ENCODE measurements around the gene CAMK1.

CAMK1 gene

DNA sequence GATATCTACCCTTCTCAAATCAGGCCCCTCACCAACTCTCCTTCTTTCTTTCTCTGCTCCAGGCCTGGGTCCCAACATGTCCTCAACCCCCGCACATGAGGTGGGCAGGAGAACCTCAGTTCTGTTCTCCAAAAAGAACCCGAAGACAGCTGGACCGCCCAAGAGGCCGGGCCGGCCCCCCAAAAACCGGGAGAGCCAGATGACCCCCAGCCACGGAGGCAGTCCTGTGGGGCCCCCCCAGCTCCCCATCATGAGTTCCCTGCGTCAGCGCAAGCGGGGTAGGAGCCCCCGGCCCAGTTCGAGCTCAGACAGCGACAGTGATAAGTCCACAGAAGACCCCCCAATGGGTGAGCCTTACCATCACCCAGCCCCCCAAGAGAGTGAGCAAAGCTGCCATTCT is 25.6 kb downstream of the CAMK1 start:
- Histone ChIP-seq H3K9me3 (ENCODE audit: control insufficient read depth, low read length) (no peaks in the 10 kb centered on the region), H3K4me3 (ENCODE audit: low read depth, low read length) (no peak overlapping the region), H3K36me3 (ENCODE audit: control insufficient read depth, insufficient read depth, low read length) (no peaks in the 10 kb centered on the region), H3K4me2 (ENCODE audit: low read length) (no peak overlapping the region), H3K27me3 (ENCODE audit: control insufficient read depth, insufficient read depth, low read length) (no peaks in the 10 kb centered on the region), H3K79me2 (peaks cover 3% of the 10 kb centered on the region), H3K9ac (no peak overlapping the region), H3K4me1 (peaks cover 3% of the 10 kb centered on the region), H2AFZ (no peak overlapping the region), H3K27ac (no peak overlapping the region)
- TF ChIP-seq, protein P1, sequence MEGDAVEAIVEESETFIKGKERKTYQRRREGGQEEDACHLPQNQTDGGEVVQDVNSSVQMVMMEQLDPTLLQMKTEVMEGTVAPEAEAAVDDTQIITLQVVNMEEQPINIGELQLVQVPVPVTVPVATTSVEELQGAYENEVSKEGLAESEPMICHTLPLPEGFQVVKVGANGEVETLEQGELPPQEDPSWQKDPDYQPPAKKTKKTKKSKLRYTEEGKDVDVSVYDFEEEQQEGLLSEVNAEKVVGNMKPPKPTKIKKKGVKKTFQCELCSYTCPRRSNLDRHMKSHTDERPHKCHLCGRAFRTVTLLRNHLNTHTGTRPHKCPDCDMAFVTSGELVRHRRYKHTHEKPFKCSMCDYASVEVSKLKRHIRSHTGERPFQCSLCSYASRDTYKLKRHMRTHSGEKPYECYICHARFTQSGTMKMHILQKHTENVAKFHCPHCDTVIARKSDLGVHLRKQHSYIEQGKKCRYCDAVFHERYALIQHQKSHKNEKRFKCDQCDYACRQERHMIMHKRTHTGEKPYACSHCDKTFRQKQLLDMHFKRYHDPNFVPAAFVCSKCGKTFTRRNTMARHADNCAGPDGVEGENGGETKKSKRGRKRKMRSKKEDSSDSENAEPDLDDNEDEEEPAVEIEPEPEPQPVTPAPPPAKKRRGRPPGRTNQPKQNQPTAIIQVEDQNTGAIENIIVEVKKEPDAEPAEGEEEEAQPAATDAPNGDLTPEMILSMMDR (IDR thresholded peaks at IDR 0.05): no peak

DNA sequence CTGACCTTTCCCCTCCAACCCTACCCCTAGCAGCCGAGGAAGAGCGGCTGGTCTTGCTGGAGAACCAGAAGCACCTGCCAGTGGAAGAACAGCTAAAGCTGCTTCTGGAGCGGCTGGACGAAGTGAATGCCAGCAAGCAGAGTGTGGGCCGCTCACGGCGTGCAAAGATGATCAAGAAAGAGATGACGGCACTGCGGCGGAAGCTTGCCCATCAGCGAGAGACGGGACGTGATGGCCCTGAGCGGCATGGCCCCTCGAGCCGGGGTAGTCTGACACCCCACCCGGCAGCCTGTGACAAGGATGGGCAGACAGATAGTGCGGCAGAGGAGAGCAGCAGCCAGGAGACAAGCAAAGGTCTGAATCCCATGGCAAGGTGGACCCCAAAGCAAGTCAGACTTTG is 26.2 kb downstream of the CAMK1 start:
- H3K27ac ChIP-seq: no peak overlapping the region
- TF ChIP-seq, protein P1 (IDR thresholded peaks at IDR 0.05): no peak
- H3K9me3 ChIP-seq (ENCODE audit: control insufficient read depth, low read length): no peaks in the 10 kb centered on the region
- no peaks in the 10 kb centered on the region for H3K4me1 ChIP-seq
- peaks cover 3% of the 10 kb centered on the region for H3K79me2 ChIP-seq
- no peak overlapping the region for H3K4me2 ChIP-seq (ENCODE audit: low read length)
- H3K9ac ChIP-seq: no peak overlapping the region
- no peaks in the 10 kb centered on the region for H3K27me3 ChIP-seq (ENCODE audit: control insufficient read depth, insufficient read depth, low read length)
- H3K36me3 ChIP-seq (ENCODE audit: control insufficient read depth, insufficient read depth, low read length): no peaks in the 10 kb centered on the region
- H3K4me3 ChIP-seq (ENCODE audit: low read depth, low read length): no peak overlapping the region
- H2AFZ ChIP-seq: no peak overlapping the region

DNA sequence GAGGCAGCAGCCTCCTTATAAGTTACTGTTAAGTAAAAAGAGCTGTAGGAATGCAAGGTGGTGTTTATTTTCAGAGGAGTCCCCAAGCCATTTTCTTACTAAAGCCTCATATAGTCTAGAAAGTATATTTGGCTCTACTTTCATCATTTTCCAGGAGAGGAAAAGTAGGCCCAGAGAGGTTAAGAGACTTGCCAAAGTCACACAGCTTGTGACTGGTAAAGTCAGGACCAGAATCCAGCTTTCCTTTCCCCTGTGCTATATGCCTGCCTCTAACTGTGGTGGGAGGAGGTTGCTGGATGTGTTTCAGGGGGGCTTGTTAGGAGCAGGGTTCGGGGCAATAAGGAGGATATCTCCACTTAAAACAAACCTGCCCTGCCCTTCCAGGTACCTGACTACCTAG is 27.2 kb downstream of the CAMK1 start:
- Histone ChIP-seq H3K36me3 (ENCODE audit: control insufficient read depth, insufficient read depth, low read length) (no peaks in the 10 kb centered on the region), H3K9ac (no peak overlapping the region), H3K79me2 (peaks cover 3% of the 10 kb centered on the region), H3K9me3 (ENCODE audit: control insufficient read depth, low read length) (no peaks in the 10 kb centered on the region), H3K27ac (no peak overlapping the region), H2AFZ (no peak overlapping the region), H3K4me3 (ENCODE audit: low read depth, low read length) (no peak overlapping the region), H3K4me2 (ENCODE audit: low read length) (no peak overlapping the region), H3K4me1 (no peaks in the 10 kb centered on the region), H3K27me3 (ENCODE audit: control insufficient read depth, insufficient read depth, low read length) (no peaks in the 10 kb centered on the region)
- TF ChIP-seq, protein P1 (IDR thresholded peaks at IDR 0.05): no peak

DNA sequence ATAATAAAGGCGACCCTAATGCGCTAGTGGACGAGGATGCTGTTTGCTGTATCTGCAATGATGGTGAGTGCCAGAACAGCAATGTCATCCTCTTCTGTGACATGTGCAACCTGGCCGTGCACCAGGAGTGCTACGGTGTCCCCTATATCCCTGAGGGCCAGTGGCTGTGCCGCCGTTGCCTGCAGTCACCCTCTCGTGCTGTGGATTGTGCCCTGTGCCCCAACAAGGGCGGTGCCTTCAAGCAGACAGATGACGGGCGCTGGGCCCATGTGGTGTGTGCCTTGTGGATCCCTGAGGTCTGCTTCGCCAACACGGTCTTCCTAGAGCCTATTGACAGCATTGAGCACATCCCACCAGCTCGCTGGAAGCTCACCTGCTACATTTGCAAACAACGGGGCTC is 30.6 kb downstream of the CAMK1 start:
- H3K27me3 ChIP-seq (ENCODE audit: control insufficient read depth, insufficient read depth, low read length): no peaks in the 10 kb centered on the region
- no peaks in the 10 kb centered on the region for H3K9me3 ChIP-seq (ENCODE audit: control insufficient read depth, low read length)
- H3K4me3 ChIP-seq (ENCODE audit: low read depth, low read length): no peak overlapping the region
- H3K4me1 ChIP-seq: no peaks in the 10 kb centered on the region
- H3K36me3 ChIP-seq (ENCODE audit: control insufficient read depth, insufficient read depth, low read length): no peaks in the 10 kb centered on the region
- H2AFZ ChIP-seq: no peak overlapping the region
- no peak overlapping the region for H3K9ac ChIP-seq
- H3K79me2 ChIP-seq: peaks cover 10% of the 10 kb centered on the region
- H3K27ac ChIP-seq: no peak overlapping the region
- TF ChIP-seq, protein P1 (IDR thresholded peaks at IDR 0.05): no peak
- no peak overlapping the region for H3K4me2 ChIP-seq (ENCODE audit: low read length)

DNA sequence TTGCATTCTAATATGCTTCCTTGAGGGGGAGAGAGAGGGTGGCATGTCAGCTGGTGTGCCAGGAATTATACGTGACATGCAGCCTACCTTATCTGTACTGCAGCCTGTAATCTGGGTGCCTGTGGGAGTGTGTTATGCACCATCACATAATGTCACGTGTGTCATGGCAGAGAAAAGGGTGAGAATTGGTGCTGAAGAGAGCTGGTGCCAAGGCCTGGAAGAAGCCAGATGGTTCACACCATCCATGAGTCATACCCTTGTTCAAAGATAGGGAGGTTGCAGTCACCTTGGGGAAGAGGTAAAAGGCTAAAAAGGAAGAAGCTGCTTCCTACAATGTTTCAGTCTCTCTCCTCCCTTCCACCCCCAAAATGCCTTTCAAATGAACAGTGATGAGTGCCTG is 32.9 kb downstream of the CAMK1 start:
- Histone ChIP-seq H3K4me1 (peaks cover 12% of the 10 kb centered on the region), H3K9me3 (ENCODE audit: control insufficient read depth, low read length) (no peaks in the 10 kb centered on the region), H3K79me2 (peaks cover 34% of the 10 kb centered on the region), H3K4me2 (ENCODE audit: low read length) (no peak overlapping the region), H3K4me3 (ENCODE audit: low read depth, low read length) (no peak overlapping the region), H2AFZ (no peak overlapping the region), H3K36me3 (ENCODE audit: control insufficient read depth, insufficient read depth, low read length) (no peaks in the 10 kb centered on the region), H3K27ac (no peak overlapping the region), H3K27me3 (ENCODE audit: control insufficient read depth, insufficient read depth, low read length) (no peaks in the 10 kb centered on the region), H3K9ac (no peak overlapping the region)
- TF ChIP-seq, protein P1 (IDR thresholded peaks at IDR 0.05): no peak

Measured in parathyroid adenoma (tissue), 2 donors.